ENCODE results near the gene HEG1.
"Not testable (repeated sequence)": the region's sequence is repeated elsewhere in the genome, so short reads cannot be mapped to it uniquely, and the experiment has no call there.

HEG1 gene, protein sequence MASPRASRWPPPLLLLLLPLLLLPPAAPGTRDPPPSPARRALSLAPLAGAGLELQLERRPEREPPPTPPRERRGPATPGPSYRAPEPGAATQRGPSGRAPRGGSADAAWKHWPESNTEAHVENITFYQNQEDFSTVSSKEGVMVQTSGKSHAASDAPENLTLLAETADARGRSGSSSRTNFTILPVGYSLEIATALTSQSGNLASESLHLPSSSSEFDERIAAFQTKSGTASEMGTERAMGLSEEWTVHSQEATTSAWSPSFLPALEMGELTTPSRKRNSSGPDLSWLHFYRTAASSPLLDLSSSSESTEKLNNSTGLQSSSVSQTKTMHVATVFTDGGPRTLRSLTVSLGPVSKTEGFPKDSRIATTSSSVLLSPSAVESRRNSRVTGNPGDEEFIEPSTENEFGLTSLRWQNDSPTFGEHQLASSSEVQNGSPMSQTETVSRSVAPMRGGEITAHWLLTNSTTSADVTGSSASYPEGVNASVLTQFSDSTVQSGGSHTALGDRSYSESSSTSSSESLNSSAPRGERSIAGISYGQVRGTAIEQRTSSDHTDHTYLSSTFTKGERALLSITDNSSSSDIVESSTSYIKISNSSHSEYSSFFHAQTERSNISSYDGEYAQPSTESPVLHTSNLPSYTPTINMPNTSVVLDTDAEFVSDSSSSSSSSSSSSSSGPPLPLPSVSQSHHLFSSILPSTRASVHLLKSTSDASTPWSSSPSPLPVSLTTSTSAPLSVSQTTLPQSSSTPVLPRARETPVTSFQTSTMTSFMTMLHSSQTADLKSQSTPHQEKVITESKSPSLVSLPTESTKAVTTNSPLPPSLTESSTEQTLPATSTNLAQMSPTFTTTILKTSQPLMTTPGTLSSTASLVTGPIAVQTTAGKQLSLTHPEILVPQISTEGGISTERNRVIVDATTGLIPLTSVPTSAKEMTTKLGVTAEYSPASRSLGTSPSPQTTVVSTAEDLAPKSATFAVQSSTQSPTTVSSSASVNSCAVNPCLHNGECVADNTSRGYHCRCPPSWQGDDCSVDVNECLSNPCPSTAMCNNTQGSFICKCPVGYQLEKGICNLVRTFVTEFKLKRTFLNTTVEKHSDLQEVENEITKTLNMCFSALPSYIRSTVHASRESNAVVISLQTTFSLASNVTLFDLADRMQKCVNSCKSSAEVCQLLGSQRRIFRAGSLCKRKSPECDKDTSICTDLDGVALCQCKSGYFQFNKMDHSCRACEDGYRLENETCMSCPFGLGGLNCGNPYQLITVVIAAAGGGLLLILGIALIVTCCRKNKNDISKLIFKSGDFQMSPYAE (N-terminal part only)

DNA sequence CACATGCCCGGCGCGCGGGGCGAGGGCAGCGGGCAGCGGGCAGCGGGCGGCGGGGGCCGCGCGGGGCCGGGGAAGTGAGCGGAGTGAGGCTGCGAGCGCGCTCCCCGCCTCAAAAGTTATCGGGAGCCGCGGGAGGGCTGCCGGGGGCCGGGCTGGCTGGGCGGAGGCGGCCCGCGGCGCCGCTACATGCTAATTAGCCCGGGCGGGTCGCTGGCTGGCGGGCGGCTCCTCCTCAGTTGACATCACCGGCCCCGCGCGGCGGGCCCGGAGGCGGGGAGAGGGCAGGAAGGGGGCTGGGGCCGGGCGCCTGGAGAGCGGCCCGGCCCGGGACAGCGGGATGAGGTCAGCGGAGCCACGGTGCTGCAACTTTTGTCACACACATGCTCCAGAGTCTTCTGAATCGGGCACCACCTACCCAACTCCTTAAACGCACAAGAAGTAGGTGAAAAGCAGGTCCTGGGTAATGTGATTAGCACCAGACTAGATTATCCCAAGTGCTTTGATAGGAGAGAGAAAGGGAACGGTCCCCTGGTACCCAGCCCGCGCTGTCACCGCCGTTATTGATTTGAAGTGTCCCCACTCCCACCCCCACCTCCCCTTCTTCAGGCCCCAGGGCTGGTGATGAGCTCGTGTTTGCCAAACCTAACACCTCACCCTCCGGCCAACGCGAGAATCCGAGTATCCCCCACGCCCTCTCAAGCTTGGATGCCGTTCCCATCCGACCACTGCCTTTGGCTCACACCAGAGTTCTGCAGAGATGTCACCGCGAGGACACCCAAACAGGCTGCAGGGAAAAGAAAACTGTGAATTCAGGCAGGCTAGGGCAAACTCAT lies at the start of gene HEG1:
TSS of gene HEG1 (minus strand) at position 85 of the 833 bp plus-strand sequence. CDS start 107 bp downstream, outside the sequence.
- intact Hi-C loops (cut with DNase I), result loop anchor here (5.0 to 10.0 kb wide), 3 partner anchors 59 to 319 kb away; partner anchors contain the start of gene ZNF148

DNA sequence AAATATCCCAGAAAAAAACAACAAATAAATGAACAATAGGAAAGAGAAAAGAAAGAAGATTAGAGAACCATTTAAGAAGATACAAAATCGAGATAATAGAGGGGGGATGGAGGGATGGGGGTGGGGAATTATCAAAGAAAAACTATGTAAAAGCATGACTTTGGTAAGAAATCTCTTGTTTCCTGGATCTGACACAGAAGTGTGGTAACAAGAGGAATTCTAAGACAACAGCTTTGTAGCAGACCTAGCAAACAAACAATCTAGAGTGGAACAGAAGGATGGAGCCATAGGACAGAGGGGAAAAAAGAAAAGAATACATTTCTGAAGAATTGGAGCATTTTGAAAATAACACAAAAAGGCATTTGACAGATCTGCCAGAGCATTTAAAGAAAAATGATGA lies 49.3 kb upstream of the HEG1 start:
- intact Hi-C loops (cut with DNase I), result no loop called here
- DNase-seq, result no peak

More for the DNA sequence above, at the start of gene HEG1:
- DNase-seq, result peak; percentile 58 to 95 (median 67)

DNA sequence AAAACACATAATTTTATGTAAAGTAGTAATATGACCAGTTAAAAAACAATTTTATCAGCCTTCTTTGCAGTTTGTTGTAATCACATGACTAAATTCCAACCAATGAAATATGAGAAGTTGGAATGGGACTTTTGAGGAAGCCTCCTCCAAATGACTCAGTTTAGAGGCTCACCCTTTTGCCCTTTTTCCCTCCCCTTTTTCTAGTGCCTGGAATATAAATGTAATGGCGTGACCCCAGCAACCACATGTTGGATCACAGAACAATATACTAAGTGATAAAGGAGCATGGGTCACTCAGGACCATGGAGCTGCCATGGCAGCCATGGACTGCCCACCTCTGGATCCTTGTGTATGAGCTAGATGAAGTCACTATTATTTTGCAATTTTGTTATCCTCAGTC lies 48.8 kb upstream of the HEG1 start:
- intact Hi-C loops (cut with DNase I), result no loop called here
- DNase-seq, result no peak

DNA sequence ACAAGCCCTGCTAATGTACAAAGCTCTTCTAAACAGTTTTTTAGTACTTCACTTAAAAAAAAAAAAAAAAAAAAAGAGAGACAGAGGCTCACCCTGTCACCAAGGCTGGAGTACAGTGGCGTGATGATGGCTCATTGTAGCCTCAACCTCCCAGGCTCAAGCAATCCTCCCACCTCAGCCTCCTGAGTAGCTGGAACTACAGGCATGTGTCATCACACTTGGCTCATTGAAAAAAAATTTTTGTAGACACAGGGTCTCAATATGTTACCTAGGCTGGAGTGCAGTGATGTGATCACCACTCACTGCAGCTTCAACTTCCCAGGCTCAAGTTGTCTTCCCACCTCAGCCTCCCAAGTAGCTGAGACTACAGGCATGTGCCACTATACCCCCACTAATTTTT lies 47.6 kb upstream of the HEG1 start:
- DNase-seq, result no peak
- intact Hi-C loops (cut with DNase I), result no loop called here

DNA sequence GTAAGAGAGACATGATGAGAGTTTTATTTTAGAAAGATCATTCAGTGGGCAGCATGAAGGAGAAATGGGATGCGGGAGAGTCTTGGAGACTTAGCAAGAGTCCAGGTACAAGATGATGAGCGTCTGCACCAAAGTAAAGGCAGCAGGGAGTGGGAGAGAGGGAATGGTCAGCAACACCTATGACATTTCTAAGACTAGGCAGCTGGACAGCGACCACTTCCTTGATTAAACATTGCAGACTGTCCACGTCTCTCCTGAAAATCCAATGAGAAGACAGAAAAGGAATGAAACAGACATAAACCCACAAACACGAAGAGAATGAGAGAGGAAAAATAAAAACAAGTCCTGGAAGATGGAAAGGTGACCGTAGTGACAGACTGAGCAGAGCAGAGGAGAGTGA lies 46.7 kb upstream of the HEG1 start:
- intact Hi-C loops (cut with DNase I), result no loop called here
- no peak for DNase-seq

DNA sequence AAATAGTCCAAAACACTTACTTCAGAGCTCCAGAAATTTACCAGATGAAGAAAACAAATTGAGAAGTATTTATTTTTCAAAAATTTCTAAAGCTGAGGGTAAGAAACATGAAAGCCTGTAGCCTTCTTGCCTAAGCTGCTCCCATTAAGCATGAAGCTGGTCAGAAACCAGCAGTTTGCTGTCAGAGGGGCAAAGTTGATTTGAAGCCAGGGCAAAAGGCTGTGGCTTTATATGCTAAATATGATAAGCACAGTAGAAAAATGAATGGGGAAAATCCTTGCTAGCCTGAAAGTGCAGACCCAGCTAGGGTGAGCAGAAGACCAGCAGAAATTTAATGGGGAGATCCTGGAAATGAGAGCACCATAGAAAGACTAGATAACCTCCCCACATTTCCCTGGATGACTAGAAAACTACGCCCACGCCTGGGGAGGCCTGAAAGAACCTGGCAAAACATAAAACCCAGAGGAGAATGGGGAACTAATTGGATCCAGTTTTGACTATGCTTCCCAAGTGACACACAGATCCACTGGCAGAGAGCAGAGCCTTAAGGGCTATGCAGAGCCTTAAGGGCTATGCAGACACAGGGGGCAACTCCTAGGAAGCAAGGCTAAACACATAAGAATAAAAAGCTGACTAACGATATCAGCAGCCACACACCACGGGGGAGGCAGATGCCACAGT lies 43.0 kb upstream of the HEG1 start:
- DNase-seq, result no peak
- intact Hi-C loops (cut with DNase I), result no loop called here

DNA sequence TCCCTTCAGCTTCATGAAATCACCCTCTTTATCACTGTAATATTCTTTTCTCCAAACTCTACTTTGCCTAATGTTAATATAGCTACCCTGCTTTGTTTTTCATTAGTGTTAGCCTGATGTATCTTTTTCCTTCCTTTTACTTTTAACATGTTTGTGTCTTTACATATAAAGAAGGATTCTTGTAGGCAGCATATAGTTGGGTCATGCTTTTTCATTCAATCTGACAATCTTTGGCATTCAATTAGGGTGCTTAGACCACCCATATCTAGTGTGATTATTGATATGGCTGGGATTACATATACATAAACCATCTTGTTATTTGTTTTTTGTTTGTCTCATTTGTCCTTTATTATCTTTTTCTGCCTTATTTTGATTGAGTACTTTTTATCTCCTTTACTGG lies 34.9 kb upstream of the HEG1 start:
- intact Hi-C loops (cut with DNase I), result no loop called here
- DNase-seq, result no peak

DNA sequence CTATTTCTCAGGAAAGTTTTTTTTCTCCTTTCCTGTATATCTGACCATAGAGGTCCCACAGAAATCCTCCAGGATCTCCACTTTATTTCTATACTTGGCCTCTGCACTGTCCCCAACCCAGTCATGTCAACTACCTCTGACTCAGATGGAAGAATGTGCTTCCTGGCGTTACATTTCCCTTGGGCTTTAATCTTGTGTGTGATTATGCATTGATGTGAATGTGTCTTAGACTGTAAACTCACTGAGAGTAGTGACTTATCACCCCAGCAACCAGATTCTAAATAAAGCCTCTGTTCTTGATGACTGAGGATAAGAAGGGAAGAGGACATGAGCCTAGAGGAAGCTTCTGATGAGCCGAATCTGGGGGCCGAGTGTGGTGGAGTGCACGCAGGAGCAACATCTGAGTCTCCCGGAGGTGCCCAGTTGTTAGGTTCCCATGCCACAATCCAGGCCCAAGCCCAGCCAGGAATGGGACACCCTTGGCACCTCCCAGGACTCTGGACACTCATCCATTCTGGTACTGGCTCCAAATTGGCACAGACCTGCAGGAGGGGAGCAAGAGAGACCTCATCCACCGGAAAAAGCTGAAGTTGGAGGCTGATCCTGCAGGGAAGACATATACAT lies 32.1 kb upstream of the HEG1 start:
- no peak for DNase-seq
- intact Hi-C loops (cut with DNase I), result no loop called here

DNA sequence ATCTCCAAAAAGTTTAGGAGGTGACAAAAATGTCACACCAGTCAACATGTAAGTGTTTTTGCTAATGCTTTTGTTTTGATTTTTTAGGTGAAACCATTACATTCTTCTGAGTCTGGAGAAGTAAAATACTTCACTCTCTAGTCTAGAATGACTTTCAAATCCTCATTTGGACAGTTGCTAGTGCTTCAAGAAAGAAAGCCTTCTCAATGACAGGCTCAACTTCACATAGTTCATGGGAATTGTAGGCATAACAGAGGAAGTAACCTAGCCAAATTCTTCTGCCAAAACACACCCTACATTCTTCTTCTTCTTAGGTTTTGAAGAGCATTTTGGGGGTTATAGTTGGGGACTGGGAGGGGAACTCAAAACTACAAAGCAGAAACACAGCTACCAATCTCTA lies 29.4 kb upstream of the HEG1 start:
- intact Hi-C loops (cut with DNase I), result no loop called here
- DNase-seq, result no peak

DNA sequence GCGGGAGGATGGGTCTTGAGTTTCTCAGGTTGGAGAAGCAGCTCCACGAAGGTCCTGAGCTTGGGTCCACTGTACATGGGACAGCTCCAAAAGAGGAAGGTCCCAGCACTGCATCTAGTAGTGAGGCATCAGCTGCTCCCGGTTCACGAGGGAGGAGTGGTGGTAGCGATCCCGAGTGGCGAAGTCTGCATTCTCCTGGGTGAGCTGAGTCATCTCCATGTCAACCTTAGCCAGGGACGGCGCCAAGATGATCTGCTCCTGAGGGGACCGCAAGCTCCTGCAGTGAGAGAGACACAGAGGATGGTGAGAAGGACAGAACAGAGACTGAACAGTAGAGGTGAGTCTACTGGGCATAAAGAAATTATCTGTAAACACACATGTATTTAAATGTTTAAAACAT lies 28.0 kb upstream of the HEG1 start:
- intact Hi-C loops (cut with DNase I), result no loop called here
- no peak for DNase-seq

DNA sequence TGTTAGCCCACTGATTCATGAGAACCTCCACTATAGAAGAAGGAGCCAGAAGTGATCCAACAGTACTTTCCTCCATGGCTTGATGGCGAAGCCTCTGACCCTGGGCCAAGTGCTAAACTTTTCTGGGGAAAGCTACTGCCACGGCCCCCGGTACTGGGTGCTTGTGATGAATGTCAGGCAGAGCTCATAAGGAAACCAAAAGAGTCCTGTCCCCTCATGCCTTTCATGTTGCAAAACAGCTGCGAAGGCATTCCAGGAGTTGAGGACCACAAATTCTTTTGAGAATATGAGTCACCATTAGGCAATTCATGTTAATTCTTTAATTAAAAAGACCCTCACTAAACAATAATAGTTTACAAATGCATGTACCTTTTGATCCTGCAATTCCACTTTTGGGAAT lies 26.5 kb upstream of the HEG1 start:
- DNase-seq, result peak in 1 of 10 donors; percentile 49
- intact Hi-C loops (cut with DNase I), result not testable (repeated sequence)

DNA sequence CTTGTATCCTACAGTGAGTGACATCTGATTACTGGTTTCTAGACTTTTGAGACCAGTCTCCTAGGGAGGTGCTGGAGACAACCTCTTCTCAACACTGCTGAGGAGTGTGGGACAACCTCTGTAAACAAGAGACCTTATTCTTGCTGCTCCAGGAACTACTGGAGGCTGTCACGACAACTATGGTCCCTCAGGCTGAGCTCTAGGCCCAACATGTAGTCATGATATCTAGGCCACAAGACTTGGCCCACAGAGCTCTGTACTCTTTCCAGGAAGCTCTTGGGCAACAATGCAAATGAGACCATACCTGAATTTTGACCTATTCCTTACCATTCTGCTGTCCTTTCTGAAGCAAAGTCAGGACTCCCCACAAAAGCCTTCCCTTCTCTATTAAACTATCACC lies 24.3 kb upstream of the HEG1 start:
- DNase-seq, result no peak
- intact Hi-C loops (cut with DNase I), result no loop called here

DNA sequence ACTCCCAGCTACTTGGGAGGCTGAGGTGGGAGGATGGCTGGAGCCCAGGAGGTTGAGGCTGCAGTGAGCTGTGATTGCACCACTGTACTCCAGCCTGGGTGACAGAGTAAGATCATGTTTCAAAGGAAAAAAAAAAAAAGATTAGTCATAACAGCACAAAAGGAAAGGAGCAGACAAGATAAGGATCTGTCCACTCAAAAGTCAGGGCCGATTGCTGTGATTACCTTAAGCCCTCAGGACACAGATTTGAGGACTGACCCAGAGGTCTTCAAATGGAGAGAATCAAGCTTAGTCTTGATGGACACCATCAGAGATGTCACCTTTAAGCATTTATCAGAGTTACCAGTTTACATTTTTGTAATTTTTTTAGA lies 23.9 kb upstream of the HEG1 start:
- intact Hi-C loops (cut with DNase I), result no loop called here
- DNase-seq, result no peak

DNA sequence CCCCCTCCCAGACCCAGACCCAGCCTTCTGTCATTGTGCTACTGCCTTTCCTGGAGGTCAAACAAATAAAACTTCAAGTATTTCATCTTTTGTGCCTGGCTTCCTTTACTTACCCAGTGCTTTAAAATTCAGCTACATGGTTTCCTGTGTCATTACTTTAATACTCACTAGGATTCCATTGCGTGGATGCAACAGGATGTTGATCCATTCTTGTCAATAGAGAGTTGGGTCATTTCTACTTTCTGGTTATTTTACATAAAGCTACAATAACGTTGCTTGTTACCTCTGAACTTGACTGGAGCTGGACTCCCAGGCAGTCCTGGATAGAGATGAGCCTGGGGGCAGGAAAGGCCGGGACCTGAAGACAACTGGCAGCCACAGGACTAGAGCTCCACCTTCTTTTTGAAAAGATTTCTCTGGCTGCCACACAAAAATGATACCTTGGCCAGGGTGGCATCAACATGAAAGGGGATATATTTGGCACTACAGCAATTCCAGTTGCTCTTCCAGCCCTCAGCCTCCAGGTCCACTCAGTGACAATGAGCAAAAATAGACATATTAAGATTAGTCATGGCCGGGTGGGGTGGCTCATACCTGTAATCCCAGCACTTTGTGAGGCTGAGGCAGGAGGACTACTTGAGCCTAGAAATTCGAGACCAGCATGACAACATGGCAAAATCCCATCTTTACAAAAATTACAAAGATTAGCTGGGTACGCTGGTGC lies 23.3 kb upstream of the HEG1 start:
- intact Hi-C loops (cut with DNase I), result no loop called here
- DNase-seq, result no peak

DNA sequence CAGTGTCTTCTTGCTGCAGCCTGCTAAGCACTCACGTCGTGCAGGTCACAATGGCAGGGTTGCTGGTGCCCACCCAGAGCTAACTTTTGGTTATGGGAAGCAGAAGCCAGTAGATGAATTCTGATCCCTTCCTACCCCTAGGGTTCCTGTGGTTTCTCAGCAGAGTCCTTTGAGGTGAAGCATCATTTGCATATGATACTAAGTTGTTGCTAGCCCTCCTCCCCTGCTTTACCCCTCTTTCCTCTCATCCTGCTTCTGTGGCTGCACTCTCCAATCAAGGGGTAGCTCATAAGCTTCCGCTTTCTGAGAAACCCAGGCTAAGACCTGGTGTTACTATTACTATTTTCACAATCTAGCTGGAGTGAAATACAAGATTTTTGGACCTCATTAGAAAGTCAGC lies 22.1 kb upstream of the HEG1 start:
- intact Hi-C loops (cut with DNase I), result no loop called here
- DNase-seq, result no peak

DNA sequence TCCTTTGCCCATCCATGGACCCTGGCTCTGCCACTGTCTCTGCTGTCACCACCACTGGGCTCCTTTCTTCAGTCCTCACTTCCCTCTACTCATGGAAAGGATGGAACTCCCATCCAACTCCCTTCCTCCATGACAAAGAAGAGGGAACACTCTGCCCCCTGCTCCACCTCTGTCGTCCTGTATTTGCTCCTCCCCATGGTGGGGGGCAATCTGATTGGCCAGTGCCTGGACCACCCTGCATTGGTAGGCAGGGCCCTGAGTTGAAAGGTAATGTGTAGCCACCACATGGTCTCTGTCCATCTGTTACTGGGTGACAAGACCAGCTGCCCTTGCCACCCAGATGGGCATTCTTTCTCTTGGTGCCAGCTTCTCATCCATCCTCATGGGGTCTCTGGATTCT lies 20.7 kb upstream of the HEG1 start:
- peak in 1 of 10 donors; percentile 52 for DNase-seq
- intact Hi-C loops (cut with DNase I), result no loop called here

DNA sequence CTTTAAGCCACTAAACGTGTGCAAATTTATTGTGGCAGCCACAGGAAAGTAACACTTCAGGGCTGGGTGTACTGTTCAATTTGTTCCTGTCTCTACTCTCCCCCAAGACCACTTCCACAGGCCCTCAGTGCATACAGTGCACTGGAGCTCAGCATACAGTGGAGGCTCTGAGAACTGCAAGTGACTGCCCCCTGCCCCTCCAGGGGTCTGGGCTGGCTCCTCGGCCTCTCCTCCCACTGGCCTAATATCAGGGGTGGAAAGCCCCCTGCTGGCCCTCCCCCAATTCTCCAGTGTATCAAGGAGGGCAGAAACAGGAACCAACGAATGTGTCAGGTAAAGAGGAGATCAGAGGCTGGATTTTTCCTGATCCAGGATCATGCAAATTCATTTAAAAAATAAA lies 19.9 kb upstream of the HEG1 start:
- DNase-seq, result no peak
- intact Hi-C loops (cut with DNase I), result no loop called here

DNA sequence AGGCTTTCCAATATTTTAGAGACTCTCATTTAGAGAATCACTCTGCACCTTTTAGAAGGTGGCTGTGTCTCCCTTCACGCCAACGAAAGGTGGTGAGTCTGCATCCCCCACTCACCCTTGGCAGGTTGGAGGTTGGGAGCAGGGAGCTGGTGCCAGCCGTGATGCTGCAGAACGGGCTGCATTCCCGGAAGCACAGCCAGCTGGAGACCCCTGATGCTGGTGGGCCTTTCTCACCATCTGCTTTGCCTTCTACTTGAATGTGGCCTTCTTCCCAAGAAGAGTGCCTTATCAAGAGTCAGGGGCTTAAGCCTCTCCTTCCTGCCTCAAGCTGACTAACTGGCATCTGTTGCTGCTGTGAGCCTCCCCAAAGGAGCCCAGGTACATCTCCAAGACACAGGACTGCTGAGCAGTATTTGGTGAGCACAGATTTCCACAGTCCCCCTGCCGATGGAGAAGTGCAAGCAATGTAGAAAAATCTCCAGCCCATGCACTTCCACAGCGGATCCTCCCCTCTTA lies 17.7 kb upstream of the HEG1 start:
- intact Hi-C loops (cut with DNase I), result no loop called here
- no peak for DNase-seq
